Measurements from ENCODE around the gene BZW2. TPM values are rescaled to one million over a fixed set of nuclear protein-coding genes. Genes with fewer than 3 reads are reported as not detected.

BZW2 gene
- total RNA-seq, 1 experiment from 2014 or later = 80.9 TPM

- H3K9me3 ChIP-seq (ENCODE audit: control insufficient read depth, insufficient read depth, low read depth, low read length) = no peaks in the 10 kb centered on the region
- intact Hi-C loops (cut with micrococcal nuclease; ENCODE audit: unreplicated experiment) = no loop called here
- H3K4me3 ChIP-seq (ENCODE audit: low read depth in 2 of 2, low read length in 2 of 2) = peak overlapping the region; percentile 76 to 95
- DNase-seq (ENCODE audit: low read depth, low spot score) (no peak), ATAC-seq (peak; percentile 18)
- H3K4me1 ChIP-seq (ENCODE audit: control insufficient read depth, insufficient read depth, low read length) = peaks cover 43% of the 10 kb centered on the region
- in situ Hi-C loops (cut with HindIII; ENCODE audit: low pct_unique_long_range_greater_than_20kb, low sequenced_read_pairs) = no loop called here
- no peak for TF ChIP-seq SIN3A (IDR thresholded peaks at IDR 0.05; ENCODE audit: borderline replicate concordance, insufficient read depth, low read depth, low read length)
- TF ChIP-seq POLR2AphosphoS5 (IDR thresholded peaks at IDR 0.05; ENCODE audit: low read depth, low read length) = no peak
- TF ChIP-seq CTCF (IDR thresholded peaks at IDR 0.05) = no peak
- no peak for TF ChIP-seq REST (IDR thresholded peaks at IDR 0.05; ENCODE audit: insufficient read depth in 1 of 2, low read depth in 2 of 2, low read length in 1 of 2)
- TF ChIP-seq TCF7L2 (IDR thresholded peaks at IDR 0.05; ENCODE audit: low read depth, low read length) = no peak
- no peaks in the 10 kb centered on the region for H3K27me3 ChIP-seq (ENCODE audit: control insufficient read depth, insufficient read depth, low read length)
- CTCF ChIA-PET = no interaction called here
- no TSS peak for BruUV-seq (replicated peaks)
- no peaks in the 10 kb centered on the region; the same call in 1 of the 2 replicates for H3K36me3 ChIP-seq (ENCODE audit: control insufficient read depth, insufficient read depth, low read length)
- peak overlapping the region; percentile 93 for H3K27ac ChIP-seq (ENCODE audit: low read length)
- POLR2A ChIA-PET = no interaction called here
Observed at GRCh38 chr7:16646472-16647072, 591 bp downstream of the BZW2 start.

- in situ Hi-C loops (cut with HindIII; ENCODE audit: low pct_unique_long_range_greater_than_20kb, low sequenced_read_pairs) = no loop called here
- Histone ChIP-seq H3K9me3 (ENCODE audit: control insufficient read depth, insufficient read depth, low read depth, low read length) (no peaks in the 10 kb centered on the region), H3K27ac (ENCODE audit: low read length) (peak overlapping the region; percentile 68), H3K4me3 (ENCODE audit: low read depth in 2 of 2, low read length in 2 of 2) (peak overlapping the region; percentile 76 to 95), H3K27me3 (ENCODE audit: control insufficient read depth, insufficient read depth, low read length) (no peaks in the 10 kb centered on the region), H3K36me3 (ENCODE audit: control insufficient read depth, insufficient read depth, low read length) (no peaks in the 10 kb centered on the region; the same call in 1 of the 2 replicates), H3K4me1 (ENCODE audit: control insufficient read depth, insufficient read depth, low read length) (peaks cover 43% of the 10 kb centered on the region)
- CTCF ChIA-PET = no interaction called here
- no peak for TF ChIP-seq TCF7L2 (IDR thresholded peaks at IDR 0.05; ENCODE audit: low read depth, low read length)
- no peak for TF ChIP-seq SIN3A (IDR thresholded peaks at IDR 0.05; ENCODE audit: borderline replicate concordance, insufficient read depth, low read depth, low read length)
- TF ChIP-seq CTCF (IDR thresholded peaks at IDR 0.05) = no peak
- no peak for TF ChIP-seq POLR2AphosphoS5 (IDR thresholded peaks at IDR 0.05; ENCODE audit: low read depth, low read length)
- no peak for TF ChIP-seq REST (IDR thresholded peaks at IDR 0.05; ENCODE audit: insufficient read depth in 1 of 2, low read depth in 2 of 2, low read length in 1 of 2)
- DNase-seq (ENCODE audit: low read depth, low spot score) = no peak
- BruUV-seq (replicated peaks) = no TSS peak
- intact Hi-C loops (cut with micrococcal nuclease; ENCODE audit: unreplicated experiment) = no loop called here
- ATAC-seq = no peak
- POLR2A ChIA-PET = no interaction called here
Observed at GRCh38 chr7:16647435-16647960, 1.5 kb downstream of the BZW2 start.

All from Panc1 (cell line).